GM12874 (cell line): ENCODE results near the gene ARNT2.

Experiments
- TF ChIP-seq, protein P1 (sequence below): IDR thresholded peaks from 2 replicates; pipeline ENCODE4 v1.5.1; 2011; ENCODE audit warnings: low read depth, mild to moderate bottlenecking, control low read depth, low read length, moderate library complexity; ENCODE audit not compliant: insufficient read depth

ARNT2 gene

DNA sequence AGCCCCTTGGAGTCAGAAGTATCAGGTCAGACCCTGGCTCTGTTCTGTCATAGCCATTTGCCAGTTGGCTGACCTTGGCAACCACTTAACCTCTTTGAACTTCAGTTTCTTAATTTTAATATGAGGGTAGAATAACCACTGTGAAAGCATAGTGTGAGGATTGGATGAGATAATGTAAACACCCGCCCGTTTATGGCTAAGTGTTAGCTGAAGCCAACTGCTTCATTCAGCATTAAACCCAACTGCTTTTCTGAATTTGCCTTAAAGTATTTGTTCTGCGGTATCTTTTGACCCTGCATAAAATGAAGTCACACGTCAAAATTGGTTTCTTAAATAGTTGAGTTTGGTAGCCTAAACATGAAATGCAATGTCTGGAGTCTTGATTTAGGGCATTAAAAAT is 169.4 kb downstream of the ARNT2 start:
- TF ChIP-seq, protein P1, sequence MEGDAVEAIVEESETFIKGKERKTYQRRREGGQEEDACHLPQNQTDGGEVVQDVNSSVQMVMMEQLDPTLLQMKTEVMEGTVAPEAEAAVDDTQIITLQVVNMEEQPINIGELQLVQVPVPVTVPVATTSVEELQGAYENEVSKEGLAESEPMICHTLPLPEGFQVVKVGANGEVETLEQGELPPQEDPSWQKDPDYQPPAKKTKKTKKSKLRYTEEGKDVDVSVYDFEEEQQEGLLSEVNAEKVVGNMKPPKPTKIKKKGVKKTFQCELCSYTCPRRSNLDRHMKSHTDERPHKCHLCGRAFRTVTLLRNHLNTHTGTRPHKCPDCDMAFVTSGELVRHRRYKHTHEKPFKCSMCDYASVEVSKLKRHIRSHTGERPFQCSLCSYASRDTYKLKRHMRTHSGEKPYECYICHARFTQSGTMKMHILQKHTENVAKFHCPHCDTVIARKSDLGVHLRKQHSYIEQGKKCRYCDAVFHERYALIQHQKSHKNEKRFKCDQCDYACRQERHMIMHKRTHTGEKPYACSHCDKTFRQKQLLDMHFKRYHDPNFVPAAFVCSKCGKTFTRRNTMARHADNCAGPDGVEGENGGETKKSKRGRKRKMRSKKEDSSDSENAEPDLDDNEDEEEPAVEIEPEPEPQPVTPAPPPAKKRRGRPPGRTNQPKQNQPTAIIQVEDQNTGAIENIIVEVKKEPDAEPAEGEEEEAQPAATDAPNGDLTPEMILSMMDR, result no peak

DNA sequence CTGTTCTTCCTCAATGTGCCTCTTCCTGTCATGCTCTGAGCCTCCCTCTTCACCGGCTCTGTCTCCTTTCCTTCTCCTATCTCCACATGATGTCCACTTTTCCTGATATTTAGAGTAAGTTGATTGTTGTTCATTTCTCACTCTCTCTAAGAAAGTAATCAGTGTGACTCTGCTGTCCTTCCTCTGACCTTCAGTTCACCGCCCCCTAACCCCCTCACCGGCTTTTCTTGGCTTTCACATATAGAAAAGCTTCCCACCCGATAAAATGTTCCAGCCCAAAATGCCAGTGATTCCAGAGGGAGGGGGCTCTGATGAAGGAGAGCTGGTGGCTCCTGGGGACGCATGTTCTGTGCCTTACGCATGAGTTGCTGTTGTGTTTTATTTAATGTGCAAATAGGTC is 170.4 kb downstream of the ARNT2 start:
- TF ChIP-seq, protein P1, result no peak

DNA sequence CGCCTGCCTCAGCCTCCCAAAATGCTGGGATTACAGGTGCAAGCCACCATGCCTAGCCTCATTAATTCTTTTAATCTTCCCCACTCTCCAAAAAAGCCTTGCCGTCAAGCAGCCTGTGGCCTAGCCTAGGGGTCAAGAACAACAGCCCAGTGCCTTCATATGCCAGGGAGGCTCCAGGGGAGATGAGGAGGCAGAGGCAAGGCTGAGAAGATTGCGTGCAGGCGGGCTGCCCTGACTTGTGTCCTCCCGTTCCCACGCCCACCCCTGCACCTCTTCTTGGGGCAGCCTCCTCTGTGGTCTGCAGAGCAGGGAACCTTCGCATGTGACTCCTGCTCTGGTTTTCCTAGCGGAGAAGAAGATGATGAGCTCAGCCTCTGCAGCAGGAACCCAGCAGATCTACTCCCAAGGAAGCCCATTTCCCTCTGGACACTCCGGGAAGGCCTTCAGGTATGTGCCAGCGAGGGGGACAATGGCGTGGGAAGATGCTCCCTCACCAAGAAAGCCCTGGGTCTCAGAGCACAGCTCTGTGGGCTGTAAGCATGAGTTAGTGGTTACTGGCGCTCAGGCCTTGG is 172.4 kb downstream of the ARNT2 start:
- TF ChIP-seq, protein P1, result no peak

DNA sequence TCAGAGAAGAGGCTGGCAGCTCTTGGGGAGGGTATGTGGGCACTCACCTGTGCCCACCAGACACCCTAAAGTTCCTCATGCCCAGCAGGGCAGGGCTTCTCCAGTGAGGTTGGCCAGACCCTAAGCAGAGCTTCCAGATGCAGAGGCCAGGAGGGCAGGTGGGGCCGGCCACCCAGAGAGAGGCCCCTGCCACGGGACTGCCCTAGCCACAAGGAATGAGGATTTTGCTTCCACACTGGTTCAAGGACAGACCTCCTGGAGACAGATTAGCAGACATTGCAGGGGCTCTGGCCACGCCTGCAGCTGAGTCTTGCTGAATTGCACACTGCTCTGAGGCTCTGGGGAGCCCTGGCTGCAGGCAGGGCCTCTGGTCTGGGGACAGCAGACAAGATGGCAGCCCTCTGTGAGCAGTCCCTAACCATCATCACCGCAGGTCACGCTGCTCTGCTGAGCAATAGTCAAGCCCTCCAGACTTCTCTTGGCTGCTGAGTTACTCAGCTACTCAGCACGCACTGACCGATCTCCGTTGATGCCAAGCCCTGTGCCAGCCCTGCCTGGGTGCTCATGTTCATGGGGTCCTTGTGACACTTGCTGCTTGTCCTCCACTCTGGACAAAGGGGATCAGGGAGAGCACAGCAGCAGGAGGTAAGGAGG is 173.5 kb downstream of the ARNT2 start:
- TF ChIP-seq, protein P1, result no peak

DNA sequence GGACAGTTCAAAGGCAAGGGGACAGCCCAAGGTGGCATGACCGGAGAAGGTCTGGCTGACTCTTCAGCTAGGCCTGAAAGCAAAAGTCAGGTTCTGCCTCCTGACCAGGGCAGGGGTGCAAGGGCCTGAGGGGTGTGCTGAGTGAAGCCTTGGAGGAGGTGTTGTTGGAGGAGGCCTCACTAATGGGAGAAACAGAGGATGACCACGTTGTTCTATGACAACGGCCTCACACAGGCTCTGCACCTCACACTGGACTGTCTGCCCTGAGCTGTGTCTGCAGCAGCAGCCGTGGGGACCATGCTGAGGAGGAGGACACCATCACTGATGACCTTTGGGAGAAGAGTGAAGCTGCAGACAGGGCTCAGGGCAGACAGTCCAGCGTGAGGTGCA is 174.0 kb downstream of the ARNT2 start:
- TF ChIP-seq, protein P1, result no peak

DNA sequence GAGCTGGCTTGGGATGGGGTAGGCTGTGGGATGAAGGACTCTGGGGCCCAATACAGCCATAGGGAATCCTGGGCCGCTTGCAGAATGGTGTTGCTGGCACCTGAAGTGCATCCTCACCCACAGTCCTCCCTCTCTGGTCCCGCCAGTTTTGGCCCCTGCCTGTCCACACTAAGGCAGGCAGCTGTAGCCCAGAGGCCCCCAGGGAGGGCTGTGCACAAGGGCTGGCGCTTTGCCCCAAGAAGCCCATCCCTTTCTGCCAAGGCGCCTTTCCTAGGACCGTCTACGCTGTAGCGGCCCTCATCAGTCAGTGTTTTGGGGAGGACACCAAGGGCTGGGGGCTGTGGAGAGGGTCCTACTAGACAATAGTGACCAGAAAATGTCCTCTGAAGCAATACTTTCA is 174.7 kb downstream of the ARNT2 start:
- TF ChIP-seq, protein P1, result no peak

DNA sequence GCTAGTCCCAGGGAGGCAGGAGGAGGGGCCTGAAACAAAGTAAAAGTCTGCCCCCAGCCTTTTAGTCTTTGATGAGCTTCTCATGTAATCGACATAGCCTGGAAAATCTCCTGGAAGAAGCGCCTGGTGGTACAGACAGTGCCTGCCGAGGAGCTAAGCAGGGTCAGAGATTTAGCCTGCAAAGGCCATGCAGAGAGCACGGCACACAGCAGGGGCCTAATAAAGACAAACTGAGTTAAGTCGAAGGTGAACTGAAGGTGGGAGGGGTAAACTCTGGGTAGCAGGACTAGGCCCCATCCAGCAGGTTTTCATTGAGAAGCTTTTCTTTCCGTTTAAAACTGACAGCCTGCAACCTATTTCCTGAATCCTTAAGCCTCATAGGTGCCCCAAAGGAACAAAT is 175.4 kb downstream of the ARNT2 start:
- TF ChIP-seq, protein P1, result no peak
